ACHN (cell line): ENCODE results near the gene PPP1R7.

ENCODE experiments used
- DNase-seq: peaks from one replicate; pipeline ENCODE4 v3.0.0-alpha.2; 2015
- in situ Hi-C: cut with HindIII; loops from 2 replicates; pipeline ENCODE4 v1.10.0; 2017; ENCODE audit warnings: low sequenced_read_pairs, low pct_ligation_motif_present, low pct_unique_long_range_greater_than_20kb

PPP1R7 gene

DNA sequence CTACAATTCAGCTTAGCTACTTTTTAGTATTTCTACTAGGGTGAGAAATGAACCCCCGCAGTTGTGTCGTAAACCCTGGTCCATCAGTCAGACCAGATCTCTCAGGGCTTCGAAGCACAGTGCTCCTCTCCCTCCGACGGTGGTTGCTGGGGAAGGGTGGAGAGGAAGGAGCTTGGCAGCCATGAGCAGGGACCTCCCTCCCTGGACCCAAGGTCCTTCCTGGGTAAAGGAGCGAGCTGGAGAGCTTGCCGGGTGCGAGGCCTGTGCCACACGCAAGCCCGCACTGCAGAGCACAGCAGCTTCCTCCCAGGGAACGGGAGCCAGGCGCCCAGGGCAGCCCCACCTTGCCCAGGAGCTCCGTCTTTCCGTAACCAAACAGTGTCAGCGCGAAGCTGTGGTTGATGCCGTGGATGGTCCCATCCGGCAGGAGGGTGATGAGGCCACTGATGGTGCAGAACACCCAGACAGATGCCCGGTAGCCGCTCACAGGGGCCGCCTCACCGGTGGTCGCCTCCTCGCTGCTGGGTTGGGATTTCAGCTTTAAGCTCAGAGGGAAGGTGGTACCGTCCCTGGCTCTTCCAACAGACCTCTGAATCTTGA lies 13.5 kb upstream of the PPP1R7 start:
- in situ Hi-C loops, result no loop called here
- no peak for DNase-seq

DNA sequence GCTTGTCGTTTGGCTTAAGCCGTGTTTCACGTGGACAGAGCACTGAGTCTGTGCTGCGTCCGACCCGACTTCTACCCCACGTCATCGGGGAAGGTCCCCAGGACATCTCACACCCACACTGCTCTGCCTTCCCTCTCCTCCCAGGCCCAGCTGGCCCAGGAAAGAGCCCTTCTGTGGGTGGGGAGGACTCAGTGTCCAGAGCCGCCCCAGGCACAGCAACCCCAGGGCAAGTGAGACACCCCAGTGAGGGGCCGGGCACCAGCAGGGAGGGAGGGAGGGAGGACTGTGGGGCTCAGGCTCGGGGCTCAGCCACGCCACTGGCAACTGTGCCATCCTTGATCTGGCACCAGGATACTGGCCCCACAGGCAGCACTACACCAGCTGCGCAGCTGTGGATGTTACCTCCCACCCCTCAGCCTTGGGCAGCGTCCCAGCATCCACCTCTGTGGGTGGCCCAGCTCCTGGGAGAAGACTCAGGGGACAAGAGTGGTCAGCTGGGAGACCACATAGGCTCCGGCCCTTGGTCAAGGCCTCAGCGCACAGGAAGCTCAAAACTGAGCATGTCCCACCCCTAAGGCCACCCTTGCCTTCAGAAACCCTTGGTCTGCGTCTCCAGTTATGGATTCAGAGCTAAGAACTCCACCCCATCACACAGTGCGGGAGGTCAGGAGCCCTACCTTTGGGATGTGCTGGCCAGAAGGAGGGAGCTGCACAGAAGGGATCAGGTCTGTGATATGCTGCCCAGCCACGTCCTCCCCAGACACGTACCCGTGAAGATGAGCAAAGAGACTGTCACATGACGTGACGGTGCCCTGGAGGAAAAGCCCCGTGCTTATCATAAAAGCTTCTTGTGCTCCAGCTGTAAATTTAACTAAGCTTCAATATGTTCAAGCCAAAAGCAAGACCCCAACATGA lies 12.7 kb upstream of the PPP1R7 start:
- DNase-seq, result no peak
- in situ Hi-C loops, result no loop called here

DNA sequence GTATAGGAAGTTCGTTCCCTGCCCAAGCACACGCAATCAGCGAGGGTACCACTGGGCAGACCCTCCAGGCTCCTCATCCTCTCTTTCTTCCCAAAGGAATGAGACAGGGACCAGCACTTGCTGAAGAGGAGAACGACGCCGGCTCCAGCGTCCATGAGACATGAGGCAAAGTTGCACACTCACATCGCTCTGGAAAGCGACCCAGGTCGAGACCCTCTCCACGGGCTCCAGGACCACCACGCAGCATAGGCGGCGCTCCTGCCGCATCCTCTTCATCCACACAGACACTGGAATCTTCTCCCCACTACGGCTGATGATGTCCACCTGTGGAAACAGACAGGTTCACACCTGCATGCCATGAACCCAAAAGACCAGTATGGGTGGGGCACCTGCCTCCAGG lies 11.8 kb upstream of the PPP1R7 start:
- in situ Hi-C loops, result no loop called here

GRCh38 chr2:241139531-241140444 lies 10.5 kb upstream of the PPP1R7 start:
- no peak for DNase-seq
- in situ Hi-C loops, result no loop called here

More for the DNA sequence above, 11.8 kb upstream of the PPP1R7 start:
- no peak for DNase-seq

GRCh38 chr2:241140445-241140840 lies 9.8 kb upstream of the PPP1R7 start:
- in situ Hi-C loops, result no loop called here

GRCh38 chr2:241141214-241141770 lies 9.0 kb upstream of the PPP1R7 start:
- in situ Hi-C loops, result no loop called here
- DNase-seq, result no peak

More at GRCh38 chr2:241140445-241140840, 9.8 kb upstream of the PPP1R7 start:
- no peak for DNase-seq

- no peak for DNase-seq
- in situ Hi-C loops, result no loop called here
Observed at GRCh38 chr2:241142063-241142462, 8.2 kb upstream of the PPP1R7 start.

GRCh38 chr2:241142593-241142992 lies 7.7 kb upstream of the PPP1R7 start:
- no peak for DNase-seq
- in situ Hi-C loops, result no loop called here

DNA sequence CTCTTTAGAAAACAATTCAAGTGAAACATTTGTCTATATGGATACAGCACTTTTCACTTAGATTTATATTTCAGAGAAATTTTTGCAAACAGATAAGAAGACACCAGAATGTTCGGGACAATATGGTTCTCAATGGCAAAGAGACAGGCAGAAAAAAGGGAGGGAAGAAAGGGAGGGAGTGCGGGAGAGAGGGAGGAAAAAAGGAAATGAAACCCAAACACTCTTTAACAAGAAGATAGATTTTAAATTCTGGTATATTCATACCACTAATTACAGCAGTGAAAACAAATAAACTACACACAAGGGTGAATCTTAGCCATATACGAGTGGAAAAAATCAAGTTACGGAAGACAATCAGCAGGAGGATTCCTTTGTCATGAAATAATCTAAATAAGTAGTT lies 4.0 kb upstream of the PPP1R7 start:
- no peak for DNase-seq
- in situ Hi-C loops, result no loop called here

- DNase-seq, result no peak
- in situ Hi-C loops, result no loop called here
Observed at GRCh38 chr2:241147336-241147735, 2.9 kb upstream of the PPP1R7 start.

DNA sequence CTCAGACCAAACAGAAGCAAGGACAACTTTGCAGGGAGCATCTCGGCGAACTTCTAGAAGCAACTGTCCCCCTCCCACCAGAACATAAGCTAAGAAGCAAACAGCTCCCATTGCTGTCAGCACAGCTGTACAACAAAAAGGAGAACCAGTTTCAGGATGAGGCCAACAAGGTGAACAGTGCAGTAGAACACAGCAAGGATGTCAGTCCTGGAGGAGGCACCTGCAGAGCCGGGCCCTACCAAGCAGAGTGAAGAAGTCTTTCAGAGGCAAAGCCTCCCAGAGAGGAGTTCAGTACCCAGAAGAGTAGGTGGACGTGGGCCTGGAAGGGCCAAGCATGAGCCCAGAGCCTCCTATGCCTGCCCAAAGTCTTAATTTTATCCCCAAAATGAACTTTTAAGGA lies 2.0 kb upstream of the PPP1R7 start:
- in situ Hi-C loops, result no loop called here
- no peak for DNase-seq

- in situ Hi-C loops, result no loop called here
Observed at GRCh38 chr2:241148891-241149674, 1.2 kb upstream of the PPP1R7 start, which contains the start of gene PASK. Gene PASK, minus strand, starts transcription at chr2:241149472. Its CDS starts 6,440 bp downstream, at chr2:241143032.

DNA sequence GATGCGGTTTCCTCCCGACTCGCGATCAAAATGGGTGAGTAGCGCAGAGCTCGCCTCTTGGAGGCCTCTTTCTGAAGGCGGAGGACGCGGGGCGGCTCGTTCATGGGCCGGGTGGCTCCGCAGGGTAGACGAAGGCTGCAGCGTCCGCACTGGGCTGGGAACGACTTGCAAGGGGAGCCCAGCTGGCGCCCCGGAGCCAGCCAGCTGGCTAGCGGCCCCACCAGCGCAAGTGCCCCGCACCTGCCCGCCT lies 667 bp upstream of the PPP1R7 start:
- no peak for DNase-seq
- in situ Hi-C loops, result no loop called here

More at GRCh38 chr2:241148891-241149674, 1.2 kb upstream of the PPP1R7 start, which contains the start of gene PASK:
- peak; percentile 97 for DNase-seq

- no peak for DNase-seq
- in situ Hi-C loops, result no loop called here
Observed at GRCh38 chr2:241150660-241151530, 628 bp downstream of the PPP1R7 start.

DNA sequence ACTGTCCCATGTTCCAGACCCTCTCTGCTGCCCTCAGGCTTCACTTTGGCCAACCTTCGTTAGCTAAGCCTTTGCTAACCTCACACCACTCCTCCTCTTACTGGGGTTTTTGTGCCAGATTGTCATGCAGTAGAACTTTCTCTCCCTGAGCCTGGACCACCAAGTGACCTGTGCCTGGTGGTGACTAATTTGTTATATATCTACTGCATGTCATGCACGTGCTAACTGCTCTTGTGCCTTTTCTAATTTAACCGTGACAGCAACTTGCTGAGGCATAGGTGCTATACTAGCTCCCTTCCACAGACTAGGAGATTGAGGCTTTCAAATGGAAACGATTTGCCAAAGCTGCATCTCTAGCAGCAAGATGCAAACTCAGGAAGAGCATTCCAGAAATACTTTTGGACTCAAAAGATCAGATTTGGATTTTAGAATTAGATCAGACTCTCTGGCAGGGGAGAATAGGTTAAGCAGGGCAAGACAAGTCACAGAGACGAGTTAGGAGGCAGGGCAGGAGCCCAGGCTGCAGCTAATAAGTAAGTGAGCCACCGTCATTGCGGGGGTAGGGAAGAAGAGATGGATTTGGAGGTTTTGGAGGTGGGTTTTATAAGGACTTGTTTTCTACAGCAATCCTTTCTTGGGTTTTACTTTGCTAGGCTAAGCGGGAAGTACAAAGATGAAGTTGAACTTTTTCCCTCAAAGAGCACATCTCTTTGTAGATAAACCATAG lies 1.8 kb downstream of the PPP1R7 start:
- DNase-seq, result no peak
- in situ Hi-C loops, result no loop called here

DNA sequence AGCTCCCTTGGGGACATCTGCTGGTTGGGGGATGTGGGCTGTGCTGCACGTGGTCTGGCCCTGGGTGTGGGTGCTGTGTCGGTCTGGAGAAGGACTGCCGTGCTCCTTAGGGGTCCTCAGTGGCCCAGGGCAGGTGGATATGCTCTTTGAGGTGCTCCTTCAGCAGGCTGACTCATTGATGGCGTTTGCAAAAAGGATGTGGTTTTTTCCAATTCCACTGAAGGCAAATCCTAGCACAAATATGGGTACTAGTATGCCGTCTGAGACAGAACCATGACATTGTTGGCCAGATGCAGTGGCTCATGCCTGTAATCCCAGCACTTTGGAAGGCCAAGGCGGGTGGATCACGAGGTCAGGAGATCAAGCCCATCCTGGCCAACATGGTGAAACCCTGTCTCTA lies 3.3 kb downstream of the PPP1R7 start:
- DNase-seq, result no peak
- in situ Hi-C loops, result no loop called here

DNA sequence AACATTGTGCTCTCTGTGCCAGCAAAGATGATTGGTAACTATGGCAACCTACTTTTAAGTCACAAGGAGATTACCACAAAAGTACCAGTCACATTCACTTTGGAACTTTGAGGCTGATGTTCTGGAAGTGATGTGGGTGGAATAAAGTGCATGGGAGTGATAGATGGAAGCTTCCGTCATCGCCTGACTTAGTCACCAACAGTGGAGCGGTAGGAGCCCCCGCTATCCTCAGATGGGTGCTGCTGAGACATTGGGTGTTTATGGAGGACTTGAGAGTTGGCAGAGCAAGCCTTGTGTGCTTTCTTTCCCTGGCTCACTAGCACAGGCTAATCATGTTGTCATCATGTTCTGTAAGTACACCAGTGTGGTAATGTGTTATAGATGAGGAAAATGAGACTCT lies 4.6 kb downstream of the PPP1R7 start:
- no peak for DNase-seq
- in situ Hi-C loops, result no loop called here
